ENCODE results near the gene HDAC10. TPM values are rescaled to one million over a fixed set of nuclear protein-coding genes. Genes with fewer than 3 reads are reported as not detected.

The HDAC10 gene
- total RNA-seq, 1 donor from 2014 or later: 40.6 TPM

GRCh38 chr22:50284479-50284878, 33.4 kb upstream of the HDAC10 start:
- H3K4me3 ChIP-seq (ENCODE audit: low read depth, low read length): no peak overlapping the region
- no peak for DNase-seq (ENCODE audit: low read depth)
- no peak for TF ChIP-seq CTCF (conservative IDR thresholded peaks at IDR 0.05; ENCODE audit: low read depth, low read length)

GRCh38 chr22:50283821-50284220, 32.8 kb upstream of the HDAC10 start:
- no peak for DNase-seq (ENCODE audit: low read depth)
- no peak overlapping the region for H3K4me3 ChIP-seq (ENCODE audit: low read depth, low read length)
- no peak for TF ChIP-seq CTCF (conservative IDR thresholded peaks at IDR 0.05; ENCODE audit: low read depth, low read length)

- no peak for TF ChIP-seq CTCF (conservative IDR thresholded peaks at IDR 0.05; ENCODE audit: low read depth, low read length)
- DNase-seq (ENCODE audit: low read depth): no peak
- no peak overlapping the region for H3K4me3 ChIP-seq (ENCODE audit: low read depth, low read length)
These were observed 31.5 kb upstream of the HDAC10 start for GRCh38 chr22:50282361-50283155.

- DNase-seq (ENCODE audit: low read depth): no peak
- TF ChIP-seq CTCF (conservative IDR thresholded peaks at IDR 0.05; ENCODE audit: low read depth, low read length): no peak
- no peak overlapping the region for H3K4me3 ChIP-seq (ENCODE audit: low read depth, low read length)
These were observed 30.9 kb upstream of the HDAC10 start for GRCh38 chr22:50281957-50282356.

GRCh38 chr22:50281384-50281760, 30.3 kb upstream of the HDAC10 start:
- TF ChIP-seq CTCF (conservative IDR thresholded peaks at IDR 0.05; ENCODE audit: low read depth, low read length): no peak
- H3K4me3 ChIP-seq (ENCODE audit: low read depth, low read length): no peak overlapping the region
- no peak for DNase-seq (ENCODE audit: low read depth)

GRCh38 chr22:50280708-50281383, 29.8 kb upstream of the HDAC10 start:
- no peak for TF ChIP-seq CTCF (conservative IDR thresholded peaks at IDR 0.05; ENCODE audit: low read depth, low read length)
- no peak overlapping the region for H3K4me3 ChIP-seq (ENCODE audit: low read depth, low read length)
- DNase-seq (ENCODE audit: low read depth): no peak
